Body of pancreas (tissue), 4 donors: Measurements from ENCODE around the gene PTER. TPM values are rescaled to one million over a fixed set of nuclear protein-coding genes. Genes with fewer than 3 reads are reported as not detected.

Experiments
- ATAC-seq: fragments of 150-250 bp; one replicate; pipeline ENCODE4 v1.9.1; 2016
- DNase-seq, 4 donors: peaks; one replicate each; pipeline ENCODE4 v3.0.0-alpha.2; 2019
- H3K27ac ChIP-seq, 4 donors: fragments of 200-600 bp; sonication (generic); 1 replicate in 3 of 4; 2 replicates in 1 of 4; pipeline versions ENCODE4 v1.5.1 to v1.6.1; 2016 to 2019; ENCODE audit warnings: mild to moderate bottlenecking in 1 of 4, mixed read lengths in 1 of 4, moderate library complexity in 1 of 4
- H3K27me3 ChIP-seq, 2 donors: fragments of 200-600 bp; sonication (generic); one replicate each; pipeline ENCODE4 v1.6.0; 2016; ENCODE audit warnings: mild to moderate bottlenecking in 1 of 2
- H3K36me3 ChIP-seq, 2 donors: fragments of 200-600 bp; sonication (generic); replicated peaks in 1 of 2; 2 replicates each; pipeline ENCODE4 v1.5.1; 2016; ENCODE audit warnings: low read depth in 2 of 2; ENCODE audit not compliant: insufficient read depth in 1 of 2
- H3K4me1 ChIP-seq: fragments of 200-600 bp; sonication (generic); one replicate; pipeline ENCODE4 v1.6.0; 2016
- H3K4me3 ChIP-seq, 2 donors: fragments of 200-600 bp; sonication (generic); 1 replicate in 1 of 2; 2 replicates in 1 of 2; pipeline ENCODE4 v1.5.1; 2016 to 2019
- H3K9me3 ChIP-seq, 3 donors: fragments of 200-600 bp; sonication (generic); 1 replicate in 2 of 3; 2 replicates in 1 of 3; pipeline ENCODE4 v1.5.1; 2016
- POLR2A ChIP-seq, 3 donors: fragments of 450-650 bp; IDR thresholded peaks; one replicate each; pipeline ENCODE4 v1.6.1; 2016; ENCODE audit warnings: antibody characterized with exemption in 3 of 3, mild to moderate bottlenecking in 2 of 3
- WGBS, 2 donors: methylation state at CpG; one replicate each; pipeline ENCODE4 v1.1.5; 2017; 5-methylcytosine and 5-hydroxymethylcytosine counted together
- intact Hi-C: fragments of 100-400 bp; cut with DNase I; formaldehyde crosslinking; loops from one replicate; pipeline ENCODE4 v1.15.1; 2023
- total RNA-seq, 2 donors: library from RNA; depleted of rRNA; stranded (reverse); fragments of >200 nt; gene quantifications; one replicate each; pipeline ENCODE4 v1.1.0, GENCODE V29; 2016
- TF ChIP-seq, protein P1 (sequence below), 7 experiments: fragments of 450-650 bp in 4 of 7; fragments of 200-600 bp in 3 of 7; sonication (generic) in 3 of 7; IDR thresholded peaks; one replicate each; pipeline ENCODE4 v1.5.1; 2016 to 2019; ENCODE audit warnings: antibody characterized with exemption in 7 of 7

PTER gene
- total RNA-seq, 2 donors from 2014 or later, result 6.3 to 17.6 TPM

DNA sequence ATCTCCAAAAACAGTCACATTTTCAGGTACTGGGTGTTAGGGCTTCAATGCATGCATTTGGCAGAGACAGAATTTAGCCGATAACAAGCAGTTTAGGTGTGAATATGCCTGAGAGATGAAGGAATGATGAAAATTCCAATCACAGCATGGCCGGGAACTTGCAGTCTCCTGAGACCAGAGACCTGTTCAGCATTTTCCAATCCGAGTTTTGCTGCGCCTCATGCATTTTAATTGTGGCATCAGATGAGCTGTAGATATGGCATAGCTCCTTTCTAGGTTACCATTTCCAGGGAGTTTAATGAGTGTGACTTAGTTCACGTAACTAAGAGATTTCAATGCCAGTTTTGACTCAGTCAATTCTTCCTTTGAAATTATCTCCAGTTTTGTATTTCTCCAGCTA lies 99.3 kb downstream of the PTER start:
- H3K36me3 ChIP-seq, result no peaks in the 10 kb centered on the region
- DNase-seq (no peak), ATAC-seq (no peak)
- no peak overlapping the region for H3K27ac ChIP-seq
- no peaks in the 10 kb centered on the region for H3K27me3 ChIP-seq
- 82 to 85% methylated on average over 5 of the region's 5 CpGs for WGBS, 2 donors
- no peak overlapping the region for H3K4me3 ChIP-seq
- H3K4me1 ChIP-seq, result no peaks in the 10 kb centered on the region
- no peaks in the 10 kb centered on the region for H3K9me3 ChIP-seq
- TF ChIP-seq, protein P1, sequence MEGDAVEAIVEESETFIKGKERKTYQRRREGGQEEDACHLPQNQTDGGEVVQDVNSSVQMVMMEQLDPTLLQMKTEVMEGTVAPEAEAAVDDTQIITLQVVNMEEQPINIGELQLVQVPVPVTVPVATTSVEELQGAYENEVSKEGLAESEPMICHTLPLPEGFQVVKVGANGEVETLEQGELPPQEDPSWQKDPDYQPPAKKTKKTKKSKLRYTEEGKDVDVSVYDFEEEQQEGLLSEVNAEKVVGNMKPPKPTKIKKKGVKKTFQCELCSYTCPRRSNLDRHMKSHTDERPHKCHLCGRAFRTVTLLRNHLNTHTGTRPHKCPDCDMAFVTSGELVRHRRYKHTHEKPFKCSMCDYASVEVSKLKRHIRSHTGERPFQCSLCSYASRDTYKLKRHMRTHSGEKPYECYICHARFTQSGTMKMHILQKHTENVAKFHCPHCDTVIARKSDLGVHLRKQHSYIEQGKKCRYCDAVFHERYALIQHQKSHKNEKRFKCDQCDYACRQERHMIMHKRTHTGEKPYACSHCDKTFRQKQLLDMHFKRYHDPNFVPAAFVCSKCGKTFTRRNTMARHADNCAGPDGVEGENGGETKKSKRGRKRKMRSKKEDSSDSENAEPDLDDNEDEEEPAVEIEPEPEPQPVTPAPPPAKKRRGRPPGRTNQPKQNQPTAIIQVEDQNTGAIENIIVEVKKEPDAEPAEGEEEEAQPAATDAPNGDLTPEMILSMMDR (IDR thresholded peaks at IDR 0.05), result no peak
- no peak for TF ChIP-seq POLR2A (IDR thresholded peaks at IDR 0.05)
- intact Hi-C loops, result no loop called here

GRCh38 chr10:16544099-16544498 lies 107.3 kb downstream of the PTER start:
- intact Hi-C loops, result no loop called here
- no peak overlapping the region for H3K4me3 ChIP-seq
- WGBS, 2 donors, result 34 to 46% methylated on average over 3 of the region's 3 CpGs

GRCh38 chr10:16544591-16544990 lies 107.8 kb downstream of the PTER start:
- Histone ChIP-seq H3K27ac (no peak overlapping the region), H3K9me3 (no peaks in the 10 kb centered on the region), H3K4me1 (no peaks in the 10 kb centered on the region), H3K27me3 (no peaks in the 10 kb centered on the region), H3K4me3 (no peak overlapping the region), H3K36me3 (no peaks in the 10 kb centered on the region)
- no peak for ATAC-seq
- TF ChIP-seq, protein P1 (IDR thresholded peaks at IDR 0.05), result no peak
- TF ChIP-seq POLR2A (IDR thresholded peaks at IDR 0.05), result no peak
- DNase-seq, result no peak
- 68 to 76% methylated on average over 4 of the region's 4 CpGs for WGBS, 2 donors
- intact Hi-C loops, result no loop called here

More at GRCh38 chr10:16544099-16544498, 107.3 kb downstream of the PTER start:
- no peaks in the 10 kb centered on the region for H3K9me3 ChIP-seq
- H3K36me3 ChIP-seq, result no peaks in the 10 kb centered on the region
- no peak overlapping the region for H3K27ac ChIP-seq
- TF ChIP-seq, protein P1 (IDR thresholded peaks at IDR 0.05), result no peak
- no peak for TF ChIP-seq POLR2A (IDR thresholded peaks at IDR 0.05)
- ATAC-seq (no peak), DNase-seq (no peak)
- no peaks in the 10 kb centered on the region for H3K4me1 ChIP-seq
- H3K27me3 ChIP-seq, result no peaks in the 10 kb centered on the region

DNA sequence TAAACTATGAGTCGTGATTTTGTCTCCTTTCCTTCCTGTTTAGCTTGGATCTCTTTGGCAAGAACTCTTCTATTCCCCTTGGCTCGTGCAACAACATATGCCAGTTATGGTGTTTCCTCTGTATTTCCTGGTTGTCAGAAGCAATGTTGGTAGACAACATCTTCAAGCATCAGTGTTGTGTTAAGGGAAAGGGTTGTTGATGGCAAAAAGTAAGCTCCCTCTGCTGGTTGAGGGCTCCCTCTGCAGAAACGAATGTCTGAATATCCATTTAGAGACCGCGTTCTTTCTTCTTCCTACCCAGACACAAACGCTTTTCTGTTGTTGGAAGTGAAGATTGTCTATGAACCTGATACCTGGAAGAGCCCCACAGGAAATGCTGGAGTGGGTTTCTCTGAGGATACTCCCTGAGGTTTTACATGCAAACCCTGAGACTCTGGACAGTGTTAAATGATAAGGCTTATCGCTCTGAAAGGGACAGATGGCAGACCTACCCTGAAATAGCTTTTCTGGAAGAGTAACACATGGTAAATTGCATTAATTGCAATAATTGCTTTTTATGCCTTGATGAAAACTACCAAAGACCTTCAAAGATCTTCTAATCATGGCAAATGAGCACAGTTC lies 108.4 kb downstream of the PTER start:
- intact Hi-C loops, result no loop called here
- no peak overlapping the region for H3K27ac ChIP-seq
- TF ChIP-seq POLR2A (IDR thresholded peaks at IDR 0.05), result no peak
- TF ChIP-seq, protein P1 (IDR thresholded peaks at IDR 0.05), result peak in 6 of 7 experiments; percentile 42 to 60 (median 56)
- no peak overlapping the region for H3K4me3 ChIP-seq
- DNase-seq (peak in 2 of 4 donors; percentile 10 to 24), ATAC-seq (no peak)
- H3K4me1 ChIP-seq, result no peaks in the 10 kb centered on the region
- H3K9me3 ChIP-seq, result no peaks in the 10 kb centered on the region
- H3K36me3 ChIP-seq, result no peaks in the 10 kb centered on the region
- no peaks in the 10 kb centered on the region for H3K27me3 ChIP-seq
- WGBS, 2 donors, result 16 to 29% methylated on average over 7 of the region's 7 CpGs

GRCh38 chr10:16547973-16548372 lies 111.2 kb downstream of the PTER start:
- intact Hi-C loops, result no loop called here

More at GRCh38 chr10:16547973-16548372, 111.2 kb downstream of the PTER start:
- Histone ChIP-seq H3K36me3 (no peaks in the 10 kb centered on the region), H3K4me3 (no peak overlapping the region), H3K27me3 (no peaks in the 10 kb centered on the region), H3K9me3 (no peaks in the 10 kb centered on the region), H3K4me1 (no peaks in the 10 kb centered on the region), H3K27ac (no peak overlapping the region)
- no peak for DNase-seq
- TF ChIP-seq, protein P1 (IDR thresholded peaks at IDR 0.05), result no peak
- no peak for TF ChIP-seq POLR2A (IDR thresholded peaks at IDR 0.05)
- no peak for ATAC-seq
- WGBS, 2 donors, result 76% methylated on average over 4 of the region's 4 CpGs
